HG03108 (cell line): ENCODE data around the gene SCMH1.

Experiments used
- ATAC-seq: cut with Tn5 transposase; IDR thresholded peaks from one replicate; pipeline ENCODE4 v1.9.1; 2021; ENCODE audit warnings: moderate library complexity; ENCODE audit not compliant: unreplicated experiment

The SCMH1 gene

DNA sequence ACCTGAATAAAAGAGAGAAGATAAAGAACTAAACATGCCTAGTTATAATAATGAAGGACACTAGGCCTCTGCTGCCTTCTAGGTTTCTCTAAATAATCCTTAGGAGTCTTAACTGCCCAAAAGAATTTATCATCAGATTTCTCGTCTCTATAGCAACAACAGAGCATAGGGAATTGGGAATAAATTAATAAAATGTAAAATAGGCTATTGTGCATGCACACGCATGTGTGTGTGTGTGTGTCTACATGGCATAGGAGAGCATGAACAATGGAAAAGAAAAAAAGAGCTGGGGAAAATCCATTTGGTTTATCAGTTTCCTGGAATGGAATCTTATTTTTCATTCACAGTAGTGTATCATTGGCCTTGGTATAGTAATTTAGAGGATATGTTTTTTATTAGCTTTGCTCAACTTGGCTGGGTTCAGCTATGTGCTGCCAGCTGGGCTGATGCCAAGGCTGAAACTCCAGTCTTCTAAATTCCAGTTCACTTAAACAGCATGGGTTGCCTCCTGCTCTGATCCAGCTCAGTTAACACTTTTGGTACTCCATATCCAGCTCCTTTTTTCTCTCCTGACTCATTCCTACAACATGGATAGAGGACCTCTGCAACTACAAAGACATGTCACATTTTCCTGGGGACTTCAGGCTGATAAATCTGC lies 140.0 kb downstream of the SCMH1 start:
- ATAC-seq, result no peak

GRCh38 chr1:41101076-41101475 lies 141.0 kb downstream of the SCMH1 start:
- no peak for ATAC-seq

- ATAC-seq, result no peak
Measured at GRCh38 chr1:41100170-41100569, 141.9 kb downstream of the SCMH1 start.

- no peak for ATAC-seq
Measured at GRCh38 chr1:41098730-41099460, 143.2 kb downstream of the SCMH1 start.

GRCh38 chr1:41097105-41097504 lies 145.0 kb downstream of the SCMH1 start:
- no peak for ATAC-seq

DNA sequence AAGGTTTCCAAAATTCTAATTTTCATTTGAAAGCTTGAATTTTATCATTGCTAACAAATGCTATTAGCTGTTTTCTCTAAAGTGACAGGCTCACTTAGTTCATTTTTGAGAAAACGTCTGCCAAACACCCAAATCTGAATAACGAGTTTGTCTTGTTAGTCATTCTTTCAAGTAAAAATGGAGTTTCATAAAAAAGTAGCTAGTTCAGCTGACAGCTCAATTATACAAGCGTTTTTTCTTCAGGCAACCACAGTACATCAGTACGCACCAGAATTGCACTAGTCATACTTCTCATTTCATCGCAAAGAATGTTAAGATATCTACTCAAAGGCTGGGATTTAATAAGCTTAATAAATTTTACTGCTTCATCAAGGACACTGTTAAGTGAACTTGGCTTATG lies 148.3 kb downstream of the SCMH1 start:
- ATAC-seq, result no peak

DNA sequence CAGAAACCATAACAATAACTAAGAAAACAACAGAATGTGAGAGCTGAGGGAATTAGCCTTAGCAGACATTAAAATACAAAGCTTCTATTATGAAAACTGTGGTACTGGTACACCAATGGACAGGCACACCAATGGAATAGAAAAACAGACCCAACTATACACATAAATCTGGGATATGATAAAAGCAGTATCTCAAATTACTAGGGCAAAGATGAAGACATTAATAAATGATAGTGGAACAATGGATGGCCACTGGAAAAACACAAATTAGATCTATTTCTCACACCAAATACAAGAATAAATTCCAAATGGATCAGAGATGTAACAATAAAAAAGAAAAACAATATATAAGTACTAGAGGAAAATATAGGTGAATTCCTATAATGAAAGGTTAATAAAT lies 155.2 kb downstream of the SCMH1 start:
- no peak for ATAC-seq

- no peak for ATAC-seq
Measured at GRCh38 chr1:41078616-41079015, 163.5 kb downstream of the SCMH1 start.

DNA sequence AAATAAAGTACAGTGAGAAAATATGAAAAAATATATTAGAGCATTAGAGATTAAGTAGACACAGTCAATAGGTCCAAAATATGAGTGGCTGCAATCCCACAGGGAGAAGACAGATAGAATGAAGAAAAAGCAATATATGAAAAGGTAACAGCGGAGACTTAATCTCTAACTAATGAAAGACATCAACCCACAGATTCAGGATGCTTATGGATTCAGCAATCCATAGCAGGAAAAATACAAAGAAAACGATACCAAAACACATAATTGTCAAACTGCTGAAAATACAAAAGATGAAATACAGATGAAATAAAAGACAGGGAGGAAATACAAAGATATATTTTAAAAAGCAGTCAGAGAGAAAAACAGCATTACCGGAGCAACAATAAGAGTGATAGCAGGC lies 163.9 kb downstream of the SCMH1 start:
- ATAC-seq, result no peak

GRCh38 chr1:41073971-41074370 lies 168.1 kb downstream of the SCMH1 start:
- no peak for ATAC-seq

- no peak for ATAC-seq
Measured at GRCh38 chr1:41072051-41072450, 170.1 kb downstream of the SCMH1 start.

DNA sequence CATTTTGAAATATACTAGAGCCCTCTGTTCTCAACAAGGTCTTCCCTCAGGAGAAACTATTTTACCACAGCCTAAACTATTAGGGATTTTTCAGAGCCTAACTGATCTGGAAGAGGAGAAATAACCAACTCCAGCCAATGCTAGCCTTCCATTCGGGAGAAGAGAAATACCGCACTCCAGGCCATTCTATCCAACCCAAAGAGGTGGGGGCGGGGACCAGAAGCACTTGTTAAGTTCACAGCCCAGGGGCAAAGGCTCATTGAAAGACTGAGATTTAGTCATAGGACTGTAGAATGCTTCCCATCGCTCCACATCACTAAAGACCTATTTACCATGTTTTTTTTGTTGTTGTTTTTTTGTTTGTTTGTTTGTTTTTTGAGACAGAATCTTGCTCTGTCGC lies 185.2 kb downstream of the SCMH1 start:
- no peak for ATAC-seq

- no peak for ATAC-seq
Measured at GRCh38 chr1:41053316-41053715, 188.8 kb downstream of the SCMH1 start.

DNA sequence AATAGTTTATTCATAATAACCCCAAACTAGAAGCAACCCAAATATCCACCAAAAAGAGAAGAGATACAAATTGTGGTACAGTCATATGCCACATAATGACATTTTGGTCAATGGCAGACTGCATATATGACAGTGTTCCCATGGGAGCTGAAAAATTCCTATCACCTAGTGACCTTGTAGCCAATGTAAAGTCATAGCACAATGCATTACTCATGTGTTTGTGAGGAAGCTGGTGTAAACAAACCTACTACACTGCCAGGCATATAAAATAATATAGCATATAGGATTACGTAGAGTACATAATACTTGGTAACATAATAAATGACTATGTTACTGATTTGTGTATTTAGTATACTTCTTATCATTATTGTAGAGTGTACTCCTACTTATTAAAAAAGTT lies 191.1 kb downstream of the SCMH1 start:
- ATAC-seq, result no peak

DNA sequence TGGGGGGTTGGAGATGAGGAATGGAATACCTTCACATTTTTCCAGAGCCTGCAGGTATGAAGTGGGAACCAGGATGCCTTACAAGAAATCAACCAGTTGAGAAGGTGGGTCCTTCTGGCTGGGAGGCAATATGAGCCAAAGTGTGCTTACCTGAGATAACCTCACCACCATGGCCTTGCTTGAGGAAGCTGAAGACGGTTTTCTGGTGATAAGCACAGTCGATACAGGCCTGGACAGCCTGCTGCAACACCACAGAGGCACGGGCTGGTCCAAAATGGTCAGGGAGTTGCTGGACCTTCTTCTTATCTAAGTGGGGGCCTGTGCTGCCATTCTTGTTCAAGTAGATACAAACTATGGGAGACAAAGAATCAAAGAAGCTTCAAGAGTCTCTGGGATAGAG lies 193.6 kb downstream of the SCMH1 start:
- ATAC-seq, result no peak

GRCh38 chr1:41046347-41046775 lies 195.7 kb downstream of the SCMH1 start:
- no peak for ATAC-seq

DNA sequence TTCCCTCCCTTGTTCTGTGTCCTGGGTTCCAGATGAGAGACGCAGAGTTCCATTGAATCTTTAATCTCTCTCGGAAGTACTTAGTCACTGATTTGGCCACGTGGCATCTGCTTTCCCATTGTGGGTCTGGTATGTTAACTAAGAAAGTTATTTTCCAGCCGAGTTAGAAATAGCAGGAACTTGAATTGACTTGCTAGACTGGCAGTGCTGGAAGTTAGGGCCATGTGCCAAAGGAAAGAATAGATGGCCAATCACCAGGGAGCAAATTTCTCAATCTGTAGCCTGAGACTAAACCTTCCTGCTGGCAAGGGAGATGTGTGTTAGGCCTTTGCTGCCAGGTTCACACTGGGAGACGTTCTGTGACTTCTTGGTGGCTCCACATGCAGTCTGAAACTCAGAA lies 196.4 kb downstream of the SCMH1 start:
- ATAC-seq, result no peak

- no peak for ATAC-seq
Measured at GRCh38 chr1:41044187-41044586, 197.9 kb downstream of the SCMH1 start.

DNA sequence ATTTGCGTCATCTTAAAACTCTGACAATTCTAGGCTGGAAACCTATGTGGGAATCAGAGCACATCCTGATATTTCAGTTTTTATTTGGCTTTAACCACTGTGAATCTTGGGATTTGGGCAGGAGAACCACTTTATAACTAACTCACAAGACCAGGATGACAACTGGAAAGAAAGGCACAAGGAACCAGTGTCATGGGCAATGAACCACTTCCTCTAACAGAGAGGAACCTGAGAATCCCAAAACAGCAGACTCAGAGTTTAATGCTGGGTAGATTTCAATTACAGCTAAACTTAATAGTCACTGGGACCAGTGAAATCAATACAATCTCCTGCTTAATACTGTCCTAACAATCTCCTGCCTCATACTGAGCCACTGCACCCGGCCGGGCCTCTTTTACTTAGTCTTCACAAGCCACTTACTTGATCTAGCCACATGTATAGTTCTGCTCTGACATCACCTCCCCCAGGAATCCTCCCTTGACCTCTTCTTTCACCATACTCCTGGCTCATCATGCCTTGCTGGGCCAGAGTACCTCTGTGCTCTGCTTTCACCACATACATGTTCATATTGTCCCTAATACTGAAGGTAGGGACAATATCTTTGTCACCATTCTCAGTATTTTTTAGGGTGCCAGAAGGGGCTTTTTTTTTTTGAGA lies 200.4 kb downstream of the SCMH1 start:
- no peak for ATAC-seq

DNA sequence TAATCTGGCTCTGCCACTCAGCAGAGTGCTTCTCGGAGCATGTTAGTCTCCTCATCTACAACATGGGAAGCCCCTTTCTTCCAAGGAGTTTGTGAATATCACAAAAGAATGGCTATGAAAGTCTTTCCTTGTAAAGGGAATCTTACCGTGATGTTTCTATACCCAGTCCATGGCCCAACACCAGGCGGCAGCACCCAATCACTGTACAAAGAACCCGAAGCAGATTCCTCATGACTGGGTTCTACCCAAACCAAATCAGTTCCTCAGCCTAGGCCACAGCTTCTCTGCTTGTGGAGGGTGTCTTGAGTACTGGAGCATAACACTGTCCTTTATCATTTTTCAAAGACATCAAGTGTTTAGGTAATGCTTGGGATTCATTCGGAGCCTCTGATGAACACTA lies 204.0 kb downstream of the SCMH1 start:
- ATAC-seq, result no peak

- no peak for ATAC-seq
Measured at GRCh38 chr1:41037116-41037903, 204.8 kb downstream of the SCMH1 start.
